ENCODE results near the gene FCER1G. TPM values are rescaled to one million over a fixed set of nuclear protein-coding genes. Genes with fewer than 3 reads are reported as not detected.

Gene FCER1G
- total RNA-seq, 2 experiments from 2014 or later = 2.0 TPM

GRCh38 chr1:161188381-161188780, 26.7 kb upstream of the FCER1G start:
- intact Hi-C loops (cut with DNase I, micrococcal nuclease) = no loop called here
- POLR2A ChIA-PET = interaction anchor here (1.1 to 6.0 kb wide), 2 partner anchors 13 to 37 kb away, joined by 3 to 59 read pairs; partner anchors contain the start of gene NDUFS2
- Mint-ChIP-seq H3K36me3 (ENCODE audit: low read depth) (no peaks in the 10 kb centered on the region), H3K4me1 (ENCODE audit: low read depth) (peaks cover 74% of the 10 kb centered on the region), H3K9me3 (no peaks in the 10 kb centered on the region), H3K4me3 (no peak overlapping the region), H3K27me3 (no peaks in the 10 kb centered on the region), H3K27ac (peak overlapping the region; percentile 37)
- ATAC-seq (ENCODE audit: poor library complexity) = no peak
- H3K27me3 ChIP-seq (ENCODE audit: control insufficient read depth in 1 of 2, insufficient read depth in 2 of 2, low read length in 2 of 2) = no peaks in the 10 kb centered on the region
- H3K4me1 ChIP-seq (ENCODE audit: insufficient read depth, low read length) = peaks cover 89% of the 10 kb centered on the region
- no peaks in the 10 kb centered on the region for H3K9me3 ChIP-seq (ENCODE audit: control insufficient read depth in 1 of 2, insufficient read depth in 1 of 2, low read length in 2 of 2)
- CTCF ChIA-PET = interaction anchor here (0.6 kb wide), 1 partner anchor 144 kb away, joined by 3 read pairs; no protein-coding TSS in a partner anchor
- peak in 1 of 14 experiments; percentile 3 for DNase-seq
- no peaks in the 10 kb centered on the region for H3K36me3 ChIP-seq (ENCODE audit: insufficient read depth, low read length)
- TF ChIP-seq CTCF (IDR thresholded peaks at IDR 0.05) = no peak
- H3K4me3 ChIP-seq (ENCODE audit: low read length) = no peak overlapping the region
- peak overlapping the region in 1 of 2 donors; percentile 33 for H3K27ac ChIP-seq (ENCODE audit: low read depth in 1 of 2, low read length in 2 of 2)

- POLR2A ChIA-PET = interaction anchor here (0.7 to 6.0 kb wide), 3 partner anchors 13 to 37 kb away, joined by 3 to 59 read pairs (median 4); partner anchors contain the start of genes NDUFS2, PPOX and TOMM40L
- peaks cover 69% of the 10 kb centered on the region for H3K4me1 Mint-ChIP-seq (ENCODE audit: low read depth)
These were observed 26.1 kb upstream of the FCER1G start for GRCh38 chr1:161189036-161189435.

GRCh38 chr1:161190962-161191521, 24.1 kb upstream of the FCER1G start:
- TF ChIP-seq CTCF (IDR thresholded peaks at IDR 0.05) = no peak
- ATAC-seq (ENCODE audit: poor library complexity) = no peak
- no peaks in the 10 kb centered on the region for H3K9me3 ChIP-seq (ENCODE audit: control insufficient read depth in 1 of 2, insufficient read depth in 1 of 2, low read length in 2 of 2)
- intact Hi-C loops (cut with DNase I, micrococcal nuclease) = loop anchor here in 1 of 2 experiments (5.0 kb wide), 1 partner anchor 191 kb away; no protein-coding TSS in a partner anchor
- Mint-ChIP-seq H3K9me3 (no peaks in the 10 kb centered on the region), H3K27me3 (no peaks in the 10 kb centered on the region), H3K4me3 (no peak overlapping the region), H3K4me1 (ENCODE audit: low read depth) (peaks cover 61% of the 10 kb centered on the region), H3K27ac (no peak overlapping the region), H3K36me3 (ENCODE audit: low read depth) (no peaks in the 10 kb centered on the region)
- DNase-seq = no peak
- ChIA-PET CTCF (interaction anchor here (1.9 to 2.4 kb wide), 4 partner anchors 9 to 34 kb away, joined by 7 to 14 read pairs (median 8); partner anchors contain the start of genes B4GALT3, PPOX and TOMM40L), POLR2A (interaction anchor here (2.0 to 4.1 kb wide), 5 partner anchors 8 to 35 kb away, joined by 4 to 22 read pairs (median 15); partner anchors contain the start of genes NDUFS2, PPOX and TOMM40L)
- no peaks in the 10 kb centered on the region for H3K27me3 ChIP-seq (ENCODE audit: control insufficient read depth in 1 of 2, insufficient read depth in 2 of 2, low read length in 2 of 2)
- H3K27ac ChIP-seq (ENCODE audit: low read depth in 1 of 2, low read length in 2 of 2) = no peak overlapping the region
- H3K4me1 ChIP-seq (ENCODE audit: insufficient read depth, low read length) = peaks cover 88% of the 10 kb centered on the region
- no peaks in the 10 kb centered on the region for H3K36me3 ChIP-seq (ENCODE audit: insufficient read depth, low read length)
- no peak overlapping the region for H3K4me3 ChIP-seq (ENCODE audit: low read length)

More at GRCh38 chr1:161189036-161189435, 26.1 kb upstream of the FCER1G start:
- CTCF ChIA-PET = interaction anchor here (0.6 kb wide), 1 partner anchor 145 kb away, joined by 3 read pairs; no protein-coding TSS in a partner anchor
- Mint-ChIP-seq H3K36me3 (ENCODE audit: low read depth) (no peaks in the 10 kb centered on the region), H3K27me3 (no peaks in the 10 kb centered on the region), H3K4me3 (no peak overlapping the region), H3K9me3 (no peaks in the 10 kb centered on the region), H3K27ac (peak overlapping the region; percentile 37)
- DNase-seq (no peak), ATAC-seq (ENCODE audit: poor library complexity) (no peak)
- Histone ChIP-seq H3K36me3 (ENCODE audit: insufficient read depth, low read length) (no peaks in the 10 kb centered on the region), H3K9me3 (ENCODE audit: control insufficient read depth in 1 of 2, insufficient read depth in 1 of 2, low read length in 2 of 2) (no peaks in the 10 kb centered on the region), H3K27ac (ENCODE audit: low read depth in 1 of 2, low read length in 2 of 2) (no peak overlapping the region), H3K4me3 (ENCODE audit: low read length) (no peak overlapping the region), H3K4me1 (ENCODE audit: insufficient read depth, low read length) (peaks cover 86% of the 10 kb centered on the region), H3K27me3 (ENCODE audit: control insufficient read depth in 1 of 2, insufficient read depth in 2 of 2, low read length in 2 of 2) (no peaks in the 10 kb centered on the region)
- intact Hi-C loops (cut with DNase I, micrococcal nuclease) = no loop called here
- no peak for TF ChIP-seq CTCF (IDR thresholded peaks at IDR 0.05)

Measured in CD4-positive, alpha-beta T cell (primary cell).